ENCODE results near the gene CWH43.
A peak's percentile ranks its signal among the peaks of the same experiment; 100 is the strongest.

Gene CWH43

DNA sequence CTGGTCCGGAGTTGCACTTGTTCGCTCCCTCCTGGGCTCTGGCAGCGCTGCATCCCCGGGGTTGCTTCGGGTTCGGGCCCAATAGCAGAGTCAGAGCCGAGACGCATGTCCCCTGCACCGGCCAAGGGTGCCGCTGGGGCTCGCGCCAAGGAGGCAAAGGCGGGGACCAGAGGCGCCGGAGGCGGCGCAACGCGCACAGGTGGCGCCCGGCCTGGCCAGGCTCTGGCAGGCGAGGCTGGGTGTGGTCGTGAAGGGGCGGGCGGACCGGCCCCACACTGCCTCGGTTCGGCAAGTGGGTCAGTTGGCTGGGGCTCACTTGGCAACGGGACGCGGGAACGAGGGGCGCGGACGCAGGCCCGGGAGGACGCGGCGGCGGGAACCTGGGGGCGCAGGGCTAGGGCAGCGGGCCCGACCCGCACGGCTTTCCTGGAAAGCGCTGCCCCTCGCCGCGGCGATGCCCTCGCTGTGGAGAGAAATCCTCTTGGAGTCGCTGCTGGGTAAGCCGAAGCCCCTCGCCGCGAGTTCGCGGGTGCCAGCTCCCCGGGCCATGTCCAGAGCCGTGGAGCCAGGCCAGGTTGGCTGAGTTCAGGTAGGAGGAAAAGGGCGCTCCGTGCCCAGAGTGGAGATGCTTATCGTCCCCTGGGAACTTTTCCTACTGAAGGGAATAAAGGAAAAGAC, at the start of gene CWH43:
TSS of gene CWH43 (plus strand) at position 300 of the 678 bp plus-strand sequence. CDS start at position 455, 155 bp downstream.
- no peak for DNase-seq (ENCODE audit: low read depth)
- no peak within 1 kb of the TSS for H3K4me3 ChIP-seq (ENCODE audit: low read length)
- TF ChIP-seq, protein P1, sequence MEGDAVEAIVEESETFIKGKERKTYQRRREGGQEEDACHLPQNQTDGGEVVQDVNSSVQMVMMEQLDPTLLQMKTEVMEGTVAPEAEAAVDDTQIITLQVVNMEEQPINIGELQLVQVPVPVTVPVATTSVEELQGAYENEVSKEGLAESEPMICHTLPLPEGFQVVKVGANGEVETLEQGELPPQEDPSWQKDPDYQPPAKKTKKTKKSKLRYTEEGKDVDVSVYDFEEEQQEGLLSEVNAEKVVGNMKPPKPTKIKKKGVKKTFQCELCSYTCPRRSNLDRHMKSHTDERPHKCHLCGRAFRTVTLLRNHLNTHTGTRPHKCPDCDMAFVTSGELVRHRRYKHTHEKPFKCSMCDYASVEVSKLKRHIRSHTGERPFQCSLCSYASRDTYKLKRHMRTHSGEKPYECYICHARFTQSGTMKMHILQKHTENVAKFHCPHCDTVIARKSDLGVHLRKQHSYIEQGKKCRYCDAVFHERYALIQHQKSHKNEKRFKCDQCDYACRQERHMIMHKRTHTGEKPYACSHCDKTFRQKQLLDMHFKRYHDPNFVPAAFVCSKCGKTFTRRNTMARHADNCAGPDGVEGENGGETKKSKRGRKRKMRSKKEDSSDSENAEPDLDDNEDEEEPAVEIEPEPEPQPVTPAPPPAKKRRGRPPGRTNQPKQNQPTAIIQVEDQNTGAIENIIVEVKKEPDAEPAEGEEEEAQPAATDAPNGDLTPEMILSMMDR (conservative IDR thresholded peaks at IDR 0.05; ENCODE audit: low read depth, low read length) = no peak

DNA sequence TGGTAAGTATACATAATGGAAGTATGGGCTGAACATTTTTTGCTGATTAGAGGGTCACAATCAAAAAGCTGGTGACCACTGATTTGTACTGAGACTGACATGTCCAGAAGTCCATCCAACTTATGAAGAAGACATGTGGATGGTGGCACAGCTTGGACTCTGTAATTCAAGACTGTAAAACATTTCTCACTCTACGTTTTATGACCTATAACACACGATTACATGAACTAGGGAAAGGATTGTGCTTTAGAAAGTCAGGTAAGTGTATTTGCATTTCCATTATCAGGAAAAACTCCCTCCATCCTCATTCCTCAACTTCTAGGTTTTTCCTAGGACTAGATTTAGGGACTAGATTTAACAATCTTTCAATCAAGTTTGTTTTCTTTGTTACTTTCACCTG, 49.0 kb upstream of the CWH43 start:
- H3K4me3 ChIP-seq (ENCODE audit: low read length) = no peak overlapping the region
- TF ChIP-seq, protein P1 (conservative IDR thresholded peaks at IDR 0.05; ENCODE audit: low read depth, low read length) = no peak
- DNase-seq (ENCODE audit: low read depth) = no peak

DNA sequence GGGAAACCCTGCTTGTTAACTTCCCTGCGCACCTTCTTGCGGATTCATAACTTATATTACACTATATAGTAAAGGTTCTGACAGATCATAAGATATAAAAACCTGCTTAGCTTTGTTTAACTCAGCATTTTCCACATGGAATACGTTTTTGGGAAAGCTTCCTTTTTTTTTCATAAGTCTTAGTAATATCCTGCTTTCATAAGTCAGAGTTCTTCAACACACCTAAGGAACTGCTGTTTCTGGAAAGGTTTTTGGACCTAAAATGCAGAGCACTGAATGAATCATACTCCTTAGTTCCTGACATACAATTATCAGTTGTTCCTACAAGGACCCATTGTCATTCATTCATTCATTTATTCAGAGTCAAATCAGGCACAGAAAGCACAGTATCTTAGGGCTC, 47.2 kb upstream of the CWH43 start:
- TF ChIP-seq, protein P1 (conservative IDR thresholded peaks at IDR 0.05; ENCODE audit: low read depth, low read length) = no peak
- no peak for DNase-seq (ENCODE audit: low read depth)
- H3K4me3 ChIP-seq (ENCODE audit: low read length) = no peak overlapping the region

DNA sequence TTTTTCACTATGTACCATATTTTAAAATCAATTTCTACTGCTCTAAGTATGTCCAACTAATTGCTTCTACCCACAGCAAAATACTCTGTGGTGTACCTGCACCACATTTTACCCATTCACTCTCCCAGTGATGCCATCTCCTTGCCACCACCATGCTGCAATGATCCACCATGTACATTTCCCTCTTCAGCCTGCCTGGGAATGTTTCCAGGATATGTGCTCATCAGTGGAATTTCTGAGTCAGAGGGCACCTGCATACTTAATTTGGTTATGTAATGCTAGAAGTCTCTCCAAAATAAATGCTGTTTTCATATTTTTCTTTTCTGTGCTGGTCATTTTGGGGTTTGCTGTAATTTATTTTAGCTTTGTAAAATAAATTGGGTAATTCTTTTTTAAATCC, 46.3 kb upstream of the CWH43 start:
- TF ChIP-seq, protein P1 (conservative IDR thresholded peaks at IDR 0.05; ENCODE audit: low read depth, low read length) = no peak
- DNase-seq (ENCODE audit: low read depth) = peak; percentile 52
- H3K4me3 ChIP-seq (ENCODE audit: low read length) = no peak overlapping the region

DNA sequence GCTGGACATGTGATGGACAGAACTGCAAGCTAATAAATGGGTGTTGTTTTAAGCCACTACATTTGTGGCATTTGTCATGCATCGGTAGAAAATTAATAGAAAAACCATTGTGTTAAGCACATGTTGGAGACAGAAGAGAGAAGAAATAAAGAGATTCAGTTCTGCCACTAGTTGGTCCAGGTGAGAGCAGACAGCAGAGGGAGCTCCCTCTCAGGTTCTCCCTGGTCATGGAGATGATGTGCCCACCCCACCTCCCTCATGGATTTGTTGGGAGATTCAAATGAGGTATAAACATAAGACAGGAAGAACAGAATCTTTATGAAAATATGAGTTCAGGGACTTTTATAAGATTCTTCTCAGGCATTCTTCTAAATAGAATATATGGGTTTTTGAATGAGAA, 42.7 kb upstream of the CWH43 start:
- no peak for DNase-seq (ENCODE audit: low read depth)
- H3K4me3 ChIP-seq (ENCODE audit: low read length) = no peak overlapping the region
- TF ChIP-seq, protein P1 (conservative IDR thresholded peaks at IDR 0.05; ENCODE audit: low read depth, low read length) = peak; percentile 32

DNA sequence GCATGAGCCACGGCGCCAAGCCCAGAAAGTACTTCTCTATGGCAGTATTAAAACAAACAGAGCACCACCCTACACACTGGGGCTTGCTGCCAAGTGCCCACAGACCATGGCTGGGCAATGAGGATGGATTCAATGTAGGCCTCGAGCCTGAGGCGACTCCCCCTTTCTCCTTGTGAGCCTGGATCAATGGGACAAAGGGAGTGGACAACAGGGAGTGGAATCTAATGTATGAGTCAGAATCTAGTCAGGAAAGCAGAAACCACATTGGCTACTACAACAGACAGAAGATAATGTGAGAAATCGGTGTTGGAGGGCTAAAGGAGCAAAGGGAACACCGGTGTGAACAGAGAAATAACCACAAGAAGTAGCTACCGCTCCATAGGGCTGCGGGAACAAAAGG, 41.8 kb upstream of the CWH43 start:
- DNase-seq (ENCODE audit: low read depth) = no peak
- no peak overlapping the region for H3K4me3 ChIP-seq (ENCODE audit: low read length)
- TF ChIP-seq, protein P1 (conservative IDR thresholded peaks at IDR 0.05; ENCODE audit: low read depth, low read length) = no peak

DNA sequence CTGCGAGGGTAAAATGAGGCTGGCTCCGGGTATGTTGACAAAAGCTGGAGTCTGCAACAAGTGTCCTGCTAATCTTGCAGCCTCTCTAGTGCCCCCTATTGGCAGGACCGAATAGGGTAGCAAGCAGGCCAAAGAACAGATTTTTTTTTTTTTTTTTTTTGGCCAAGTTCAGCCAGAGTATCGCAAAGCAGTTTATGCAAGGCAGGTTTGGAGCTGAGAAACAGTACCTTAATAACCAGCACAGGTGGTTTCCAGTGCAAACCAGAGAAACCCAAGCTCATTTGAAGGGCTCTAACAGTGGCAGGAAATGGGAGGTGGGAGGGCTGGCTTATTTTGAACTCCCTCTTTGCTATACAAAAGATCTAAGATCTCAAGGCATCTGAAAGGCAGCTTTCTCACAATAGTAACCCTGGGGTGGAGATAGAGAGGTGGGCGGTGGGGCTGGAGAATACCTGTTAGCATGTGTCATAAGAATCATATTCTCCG, 41.3 kb upstream of the CWH43 start:
- no peak for DNase-seq (ENCODE audit: low read depth)
- TF ChIP-seq, protein P1 (conservative IDR thresholded peaks at IDR 0.05; ENCODE audit: low read depth, low read length) = peak; percentile 37
- H3K4me3 ChIP-seq (ENCODE audit: low read length) = no peak overlapping the region

Data from retinal pigment epithelial cell (primary cell).